Naive thymus-derived CD8-positive, alpha-beta T cell (primary cell): ENCODE results near the gene ITSN1. TPM values are rescaled to one million over a fixed set of nuclear protein-coding genes. Genes with fewer than 3 reads are reported as not detected.

ENCODE experiments used
- ATAC-seq, 2 donors: fragments of 150-1000 bp; cut with Tn5 transposase in 1 of 2; sonication (Bioruptor Pico), chemical (Tn5 transposase) in 1 of 2; 1 replicate in 1 of 2; 2 replicates in 1 of 2; pipeline ENCODE4 v1.10.0; 2021; ENCODE audit warnings: mild to moderate bottlenecking in 2 of 2, moderate library complexity in 2 of 2
- POLR2A ChIA-PET: fragments of 350-600 bp; sonication (Branson Sonifier 250); formaldehyde crosslinking; loops from one replicate; lab custom pipeline; 2021; ENCODE audit warnings: antibody characterized with exemption; lab: Charles Lee
- DNase-seq, 10 donors: peaks; one replicate each; pipeline versions ENCODE4 v3.0.0 to v3.0.0-alpha.2; 2020 to 2022
- H3K27ac Mint-ChIP-seq, 10 donors: one replicate each; pipeline ENCODE4 v1.8.0; 2020 to 2022; ENCODE audit warnings: mild to moderate bottlenecking in 10 of 10, mixed read lengths in 10 of 10, moderate library complexity in 4 of 10, inconsistent platforms in 1 of 10
- H3K27me3 Mint-ChIP-seq, 5 donors: one replicate each; pipeline ENCODE4 v1.8.0; 2021 to 2022; ENCODE audit warnings: mixed read lengths in 5 of 5
- H3K36me3 Mint-ChIP-seq, 3 donors: one replicate each; pipeline ENCODE4 v1.8.0; 2020 to 2022; ENCODE audit warnings: mixed read lengths in 3 of 3, mild to moderate bottlenecking in 2 of 3, inconsistent platforms in 1 of 3
- H3K4me1 Mint-ChIP-seq, 4 donors: one replicate each; pipeline ENCODE4 v1.8.0; 2021 to 2022; ENCODE audit warnings: mixed read lengths in 4 of 4
- H3K4me3 Mint-ChIP-seq, 10 donors: one replicate each; pipeline ENCODE4 v1.8.0; 2020 to 2022; ENCODE audit warnings: mild to moderate bottlenecking in 10 of 10, mixed read lengths in 10 of 10, moderate library complexity in 6 of 10, inconsistent platforms in 1 of 10
- H3K9me3 Mint-ChIP-seq, 9 donors: one replicate each; pipeline ENCODE4 v1.8.0; 2020 to 2022; ENCODE audit warnings: mixed read lengths in 9 of 9, mild to moderate bottlenecking in 3 of 9, inconsistent platforms in 1 of 9, moderate library complexity in 1 of 9
- polyA plus RNA-seq, 3 donors: library from polyadenylated mRNA; unstranded; fragments of 300-500 nt; fragmentation: Illumina TruSeq; gene quantifications; one replicate each; pipeline ENCODE4 v1.2.3, GENCODE V29; 2021
- total RNA-seq, 8 experiments: library from RNA in 2 of 8; stranded (reverse) in 2 of 8; gene quantifications; one replicate each; pipeline ENCODE4 v1.2.3 and lab custom pipeline; 2021 to 2026

Gene ITSN1
- total and polyA plus RNA-seq, 5 experiments from 2014 or later: 0.15 to 4.3 (median 0.88) TPM

- ATAC-seq: no peak
- Mint-ChIP-seq H3K36me3 (peaks cover 0 to 7% (median 0%) of the 10 kb centered on the region in 3 donors), H3K4me3 (no peak overlapping the region), H3K27me3 (no peaks in the 10 kb centered on the region), H3K4me1 (peaks cover 0 to 2% (median 0%) of the 10 kb centered on the region in 4 donors), H3K27ac (no peak overlapping the region), H3K9me3 (no peaks in the 10 kb centered on the region)
- DNase-seq: no peak
- POLR2A ChIA-PET: no interaction called here
Measured at GRCh38 chr21:33817663-33818451, 175.6 kb downstream of the ITSN1 start.

GRCh38 chr21:33820230-33820770, 178.0 kb downstream of the ITSN1 start:
- DNase-seq: no peak
- Mint-ChIP-seq H3K27ac (no peak overlapping the region), H3K4me3 (no peak overlapping the region), H3K9me3 (no peaks in the 10 kb centered on the region), H3K36me3 (peaks cover 0 to 4% (median 0%) of the 10 kb centered on the region in 3 donors), H3K27me3 (no peaks in the 10 kb centered on the region), H3K4me1 (no peaks in the 10 kb centered on the region)
- POLR2A ChIA-PET: no interaction called here
- ATAC-seq: no peak

GRCh38 chr21:33820798-33821197, 178.5 kb downstream of the ITSN1 start:
- no peaks in the 10 kb centered on the region for H3K4me1 Mint-ChIP-seq
- H3K4me3 Mint-ChIP-seq: no peak overlapping the region

DNA sequence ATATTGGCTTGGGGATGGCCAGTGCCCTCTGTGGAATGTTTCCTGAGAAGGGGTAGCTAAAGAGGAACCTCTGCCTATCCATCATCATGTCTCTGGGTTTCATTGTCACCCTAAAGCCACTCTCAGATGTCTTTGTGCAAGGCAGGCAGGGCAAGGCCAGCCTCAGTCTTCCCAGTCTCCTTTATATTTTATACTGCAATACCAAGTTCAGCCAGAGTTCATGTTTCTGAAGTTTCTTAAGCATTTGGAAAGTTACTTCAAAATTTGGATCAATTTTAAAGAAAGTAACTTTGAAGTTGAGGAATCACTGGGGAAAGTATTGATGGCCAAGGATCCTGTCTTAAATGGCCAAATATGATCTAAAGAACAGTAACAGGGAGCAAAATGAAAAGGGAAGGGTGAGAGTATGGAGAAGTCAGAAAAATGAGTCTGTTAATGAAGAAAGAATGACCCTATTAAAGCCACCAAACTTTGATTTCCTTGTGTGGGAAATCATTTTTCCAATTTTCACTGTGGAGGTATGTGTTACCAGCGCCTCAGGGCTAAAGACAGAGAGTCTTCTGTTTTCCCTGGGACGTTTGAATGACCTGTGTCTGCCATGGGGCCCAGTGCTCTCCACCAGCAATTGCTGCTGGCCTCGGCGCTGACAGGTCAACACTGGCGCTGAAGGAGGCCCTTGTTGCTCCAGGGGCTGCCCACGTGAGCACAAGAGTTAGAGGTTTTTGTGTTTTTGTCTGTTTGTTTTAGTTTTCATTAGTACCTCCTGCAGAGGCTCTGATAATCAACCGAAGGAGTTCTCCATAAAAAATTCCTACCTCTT, 179.4 kb downstream of the ITSN1 start:
- H3K27ac Mint-ChIP-seq: no peak overlapping the region
- ATAC-seq: no peak
- POLR2A ChIA-PET: no interaction called here

More at GRCh38 chr21:33820798-33821197, 178.5 kb downstream of the ITSN1 start:
- H3K9me3 Mint-ChIP-seq: no peaks in the 10 kb centered on the region
- H3K27me3 Mint-ChIP-seq: no peaks in the 10 kb centered on the region
- no peak for ATAC-seq
- H3K27ac Mint-ChIP-seq: no peak overlapping the region
- DNase-seq: no peak
- POLR2A ChIA-PET: no interaction called here
- peaks cover 0 to 4% (median 0%) of the 10 kb centered on the region in 3 donors for H3K36me3 Mint-ChIP-seq

DNA sequence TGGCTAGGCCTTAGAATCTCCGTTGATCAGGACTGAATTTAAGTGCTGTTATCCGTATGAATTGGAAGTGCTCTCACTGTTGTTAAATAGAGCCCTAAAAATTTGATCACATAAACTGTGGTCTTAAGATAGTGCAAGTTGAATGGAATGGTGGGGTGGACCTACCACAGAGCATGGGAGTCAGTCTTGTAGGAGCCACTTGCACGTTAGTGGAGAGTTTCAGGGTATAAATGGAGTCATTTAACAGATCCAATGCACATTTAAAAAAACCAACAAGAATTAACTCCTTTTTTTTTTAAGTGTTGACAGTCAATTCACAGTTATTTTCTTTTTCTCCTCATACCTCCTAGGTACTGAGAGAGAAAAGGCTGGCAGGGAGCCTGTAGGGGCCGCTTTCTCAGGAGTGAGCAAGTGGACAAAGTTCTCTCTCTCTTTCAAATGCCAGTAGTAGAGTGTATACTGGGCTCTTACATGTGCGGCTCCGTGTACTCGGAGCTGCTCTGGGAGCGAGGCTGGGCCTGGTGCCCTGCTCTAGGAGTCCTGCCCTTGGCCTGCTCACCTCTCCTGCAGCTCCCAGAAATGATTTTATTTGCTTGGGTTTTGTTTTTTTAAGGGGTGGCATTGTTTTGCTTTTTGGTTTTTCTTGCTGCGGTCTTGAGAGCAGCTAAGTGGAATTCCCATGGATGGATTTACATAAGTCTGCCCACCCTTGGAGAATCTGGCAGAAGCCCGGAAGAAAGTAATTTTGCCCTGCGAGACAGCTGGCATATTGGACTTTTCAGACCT, 182.0 kb downstream of the ITSN1 start:
- ATAC-seq (no peak), DNase-seq (no peak)
- POLR2A ChIA-PET: no interaction called here
- peaks cover 0 to 6% (median under 1%) of the 10 kb centered on the region in 3 donors for H3K36me3 Mint-ChIP-seq
- H3K27ac Mint-ChIP-seq: no peak overlapping the region
- peaks cover 0 to 3% (median 0%) of the 10 kb centered on the region in 5 donors for H3K27me3 Mint-ChIP-seq
- H3K4me1 Mint-ChIP-seq: no peaks in the 10 kb centered on the region
- H3K4me3 Mint-ChIP-seq: no peak overlapping the region
- H3K9me3 Mint-ChIP-seq: peaks cover 0 to 2% (median 0%) of the 10 kb centered on the region in 9 donors

More for the DNA sequence above, 179.4 kb downstream of the ITSN1 start:
- H3K4me3 Mint-ChIP-seq: no peak overlapping the region
- DNase-seq: no peak
- peaks cover 0 to 4% (median 0%) of the 10 kb centered on the region in 3 donors for H3K36me3 Mint-ChIP-seq
- H3K9me3 Mint-ChIP-seq: no peaks in the 10 kb centered on the region
- H3K4me1 Mint-ChIP-seq: no peaks in the 10 kb centered on the region
- no peaks in the 10 kb centered on the region for H3K27me3 Mint-ChIP-seq

DNA sequence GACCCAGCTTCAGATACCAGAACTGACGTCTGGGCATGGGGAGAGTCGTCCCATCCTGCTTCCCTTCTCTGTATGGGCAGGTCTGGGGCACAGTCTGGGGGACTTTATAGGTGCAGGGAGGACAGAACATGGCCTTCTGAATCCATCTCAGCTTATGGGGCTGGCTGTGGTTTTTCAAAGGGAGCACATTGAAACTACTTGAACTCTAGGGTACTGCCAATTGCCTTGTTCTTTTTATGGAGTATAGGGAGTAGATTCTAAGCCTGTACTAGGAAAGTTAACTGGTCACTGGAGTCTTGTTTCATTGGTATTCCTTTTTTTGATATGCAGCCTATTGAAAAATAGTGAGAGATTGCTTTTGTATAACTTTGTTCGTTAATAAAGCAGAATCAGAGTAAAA, 183.1 kb downstream of the ITSN1 start:
- peaks cover 2 to 17% (median 3%) of the 10 kb centered on the region in 3 donors for H3K36me3 Mint-ChIP-seq
- H3K9me3 Mint-ChIP-seq: peaks cover 0 to 2% (median 0%) of the 10 kb centered on the region in 9 donors
- H3K4me3 Mint-ChIP-seq: no peak overlapping the region
- no peak for DNase-seq
- POLR2A ChIA-PET: no interaction called here
- peaks cover 0 to 3% (median 0%) of the 10 kb centered on the region in 5 donors for H3K27me3 Mint-ChIP-seq
- ATAC-seq: no peak
- H3K4me1 Mint-ChIP-seq: no peaks in the 10 kb centered on the region
- H3K27ac Mint-ChIP-seq: no peak overlapping the region

GRCh38 chr21:33825915-33826314, 183.6 kb downstream of the ITSN1 start:
- no peak overlapping the region for H3K27ac Mint-ChIP-seq
- peaks cover 0 to 2% (median 0%) of the 10 kb centered on the region in 9 donors for H3K9me3 Mint-ChIP-seq
- ATAC-seq (no peak), DNase-seq (no peak)
- H3K36me3 Mint-ChIP-seq: peaks cover 2 to 19% (median 3%) of the 10 kb centered on the region in 3 donors
- H3K27me3 Mint-ChIP-seq: peaks cover 0 to 3% (median 0%) of the 10 kb centered on the region in 5 donors
- POLR2A ChIA-PET: no interaction called here
- H3K4me3 Mint-ChIP-seq: no peak overlapping the region
- no peaks in the 10 kb centered on the region for H3K4me1 Mint-ChIP-seq

DNA sequence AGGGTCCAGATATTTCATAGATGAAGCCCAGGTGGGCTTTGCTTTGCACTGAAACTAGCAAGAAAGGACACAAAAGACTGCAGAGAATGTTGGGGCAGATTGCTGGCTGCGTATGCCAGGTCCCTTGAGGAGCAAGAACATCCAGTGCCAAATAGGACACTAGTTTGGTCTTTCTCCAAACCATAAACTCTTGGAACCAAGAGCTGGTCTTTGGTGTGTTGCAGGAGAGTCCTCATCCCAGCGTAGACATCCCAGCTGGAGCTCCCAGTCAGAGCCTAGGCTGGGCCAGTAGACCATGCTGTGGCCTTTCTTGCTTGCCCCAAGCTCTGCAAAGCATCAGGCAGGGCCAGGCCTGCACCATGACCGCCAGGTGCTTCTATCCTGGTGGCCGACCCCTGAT, 185.8 kb downstream of the ITSN1 start:
- DNase-seq: no peak
- H3K27ac Mint-ChIP-seq: no peak overlapping the region
- peaks cover 0 to 2% (median 0%) of the 10 kb centered on the region in 9 donors for H3K9me3 Mint-ChIP-seq
- no peak for ATAC-seq
- no peaks in the 10 kb centered on the region for H3K4me1 Mint-ChIP-seq
- POLR2A ChIA-PET: no interaction called here
- peaks cover 2 to 19% (median 3%) of the 10 kb centered on the region in 3 donors for H3K36me3 Mint-ChIP-seq
- no peak overlapping the region for H3K4me3 Mint-ChIP-seq
- peaks cover 0 to 3% (median 0%) of the 10 kb centered on the region in 5 donors for H3K27me3 Mint-ChIP-seq

DNA sequence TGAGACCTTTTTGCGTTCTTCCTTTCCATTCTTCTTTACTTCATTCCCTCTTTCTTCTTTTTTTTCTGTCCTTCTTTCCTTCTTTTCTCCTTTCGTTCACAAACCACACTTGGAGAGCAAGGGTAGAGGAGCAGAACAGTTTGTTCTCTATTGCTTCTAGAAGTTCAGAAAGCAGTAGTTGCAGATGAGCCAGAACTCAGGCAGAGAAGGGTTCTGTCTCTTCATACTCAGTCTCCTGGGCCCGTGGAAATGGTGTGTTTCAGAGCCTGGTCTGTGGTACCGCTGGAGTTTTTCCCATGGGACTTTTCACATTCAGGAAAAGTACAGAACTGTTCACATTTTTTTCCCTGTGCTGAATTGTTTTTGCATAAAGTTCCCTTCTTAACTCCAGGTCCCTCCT, 186.3 kb downstream of the ITSN1 start:
- POLR2A ChIA-PET: no interaction called here
- Mint-ChIP-seq H3K4me3 (no peak overlapping the region), H3K9me3 (peaks cover 0 to 2% (median 0%) of the 10 kb centered on the region in 9 donors), H3K27me3 (peaks cover 0 to 3% (median 0%) of the 10 kb centered on the region in 5 donors), H3K36me3 (peaks cover 2 to 19% (median 3%) of the 10 kb centered on the region in 3 donors), H3K4me1 (no peaks in the 10 kb centered on the region), H3K27ac (no peak overlapping the region)
- no peak for DNase-seq
- ATAC-seq: no peak

DNA sequence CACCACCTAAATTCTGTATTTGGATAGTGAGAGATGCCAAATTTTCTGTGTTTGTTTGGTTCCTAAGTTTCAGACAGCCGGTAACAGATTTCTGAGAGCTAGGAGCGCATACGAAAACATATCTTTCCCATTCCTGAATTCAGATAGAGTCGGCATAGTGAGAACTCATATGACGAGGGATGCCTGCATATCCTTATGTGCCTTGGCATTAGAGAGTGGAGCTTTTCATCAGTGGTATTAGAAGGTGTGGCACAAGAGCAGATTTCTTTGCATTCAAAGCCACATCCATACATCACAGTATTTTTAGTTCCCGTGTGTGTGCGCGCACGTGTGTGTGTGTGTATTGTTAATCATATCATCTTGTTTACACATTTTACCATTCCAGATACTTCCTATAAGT, 187.5 kb downstream of the ITSN1 start:
- H3K27me3 Mint-ChIP-seq: peaks cover 0 to 3% (median 0%) of the 10 kb centered on the region in 5 donors
- POLR2A ChIA-PET: no interaction called here
- H3K36me3 Mint-ChIP-seq: peaks cover 2 to 19% (median 3%) of the 10 kb centered on the region in 3 donors
- DNase-seq (no peak), ATAC-seq (no peak)
- H3K27ac Mint-ChIP-seq: no peak overlapping the region
- H3K4me1 Mint-ChIP-seq: no peaks in the 10 kb centered on the region
- no peak overlapping the region for H3K4me3 Mint-ChIP-seq
- H3K9me3 Mint-ChIP-seq: peaks cover 0 to 2% (median 0%) of the 10 kb centered on the region in 9 donors

DNA sequence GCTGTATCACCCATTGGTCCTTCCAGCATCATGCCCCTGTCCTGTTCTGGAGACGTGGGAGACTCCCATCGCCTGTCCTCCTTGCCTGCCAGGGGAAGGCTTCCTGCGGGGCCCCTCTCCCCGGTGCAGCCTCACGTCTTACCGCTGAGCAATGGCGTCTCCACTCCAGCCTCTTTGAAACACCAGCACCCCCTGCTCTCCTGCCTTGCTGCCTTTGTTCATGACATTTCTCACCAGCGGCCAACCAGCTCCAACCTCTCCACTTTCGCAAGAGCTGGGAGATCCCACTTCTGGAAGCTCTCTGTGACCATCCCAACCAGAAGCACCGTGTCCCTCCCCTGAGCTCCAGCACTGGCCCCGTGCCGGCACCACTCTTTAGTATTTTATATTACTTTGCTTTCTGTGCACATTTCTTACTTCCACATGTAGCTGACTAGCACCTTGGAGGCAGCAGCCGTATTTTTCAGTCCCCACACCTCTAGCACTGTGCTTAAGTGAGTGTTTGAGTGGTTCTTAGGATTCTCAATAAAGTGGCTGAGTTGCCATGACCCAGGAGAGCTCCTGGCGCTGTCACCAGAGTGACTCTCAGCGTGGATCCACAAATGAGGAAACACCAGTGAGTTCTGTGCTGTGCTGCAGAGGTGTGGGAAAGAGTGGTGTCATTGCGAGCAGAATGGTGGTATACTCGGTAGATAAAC, 189.8 kb downstream of the ITSN1 start:
- H3K9me3 Mint-ChIP-seq: peaks cover 0 to 2% (median 0%) of the 10 kb centered on the region in 9 donors
- POLR2A ChIA-PET: no interaction called here
- no peak for DNase-seq
- H3K4me1 Mint-ChIP-seq: no peaks in the 10 kb centered on the region
- no peak overlapping the region for H3K4me3 Mint-ChIP-seq
- ATAC-seq: no peak
- H3K36me3 Mint-ChIP-seq: peaks cover 2 to 19% (median 3%) of the 10 kb centered on the region in 3 donors
- H3K27ac Mint-ChIP-seq: peak overlapping the region in 2 of 10 donors; percentile 61 to 68
- peaks cover 0 to 3% (median 0%) of the 10 kb centered on the region in 5 donors for H3K27me3 Mint-ChIP-seq
